Measurements from ENCODE around the gene EMC8. TPM values are rescaled to one million over a fixed set of nuclear protein-coding genes. Genes with fewer than 3 reads are reported as not detected.

EMC8 gene
- polyA plus RNA-seq, 1 of the 3 experiments (the other 2 are of a cell fraction), result 45.9 TPM

DNA sequence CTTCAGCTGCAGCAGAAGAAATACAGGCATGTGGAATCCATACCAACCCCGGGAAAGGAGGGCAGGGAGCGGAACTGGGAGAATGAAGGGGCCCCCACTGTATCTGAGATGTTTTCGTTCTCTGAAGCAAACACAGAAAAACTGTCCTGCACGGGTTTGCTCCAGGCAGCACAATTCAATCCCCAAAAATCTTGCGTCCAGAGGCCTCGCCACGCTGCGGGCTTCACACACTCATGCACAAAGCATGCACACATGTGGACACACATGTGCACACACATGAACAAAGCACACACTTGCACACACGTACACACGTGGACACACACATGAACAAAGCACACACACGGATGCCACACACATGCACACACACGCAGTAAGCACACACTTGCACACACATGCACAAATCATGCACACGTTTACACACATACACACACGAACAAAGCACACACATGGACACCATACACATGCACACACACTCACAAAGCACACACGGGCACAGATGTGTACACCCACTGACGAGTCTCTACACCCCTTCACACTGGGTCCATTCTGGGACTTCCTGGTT lies 27.4 kb upstream of the EMC8 start:
- POLR2A ChIA-PET, result no interaction called here
- WGBS (ENCODE audit: low lambda C conversion rate), result 14% methylated on average over 16 of the region's 16 CpGs

More for the DNA sequence above, 27.4 kb upstream of the EMC8 start:
- Histone ChIP-seq H3K27me3 (ENCODE audit: insufficient read depth) (peaks cover 71% of the 10 kb centered on the region), H4K20me1 (ENCODE audit: insufficient read depth) (no peaks in the 10 kb centered on the region), H3K9ac (no peak overlapping the region), H3K9me3 (no peaks in the 10 kb centered on the region), H2AFZ (ENCODE audit: low read depth) (no peak overlapping the region), H3K4me1 (ENCODE audit: control insufficient read depth in 1 of 2, insufficient read depth in 2 of 2, low read depth in 1 of 2, low read length in 1 of 2) (no peaks in the 10 kb centered on the region), H3K36me3 (replicated peaks in 1 of 2; ENCODE audit: control insufficient read depth in 1 of 2, insufficient read depth in 2 of 2, low read length in 1 of 2) (no peaks in the 10 kb centered on the region), H3K9me2 (no peaks in the 10 kb centered on the region), H3F3A (replicated peaks; ENCODE audit: insufficient read depth) (no peaks in the 10 kb centered on the region), H3K4me2 (no peak overlapping the region), H3K79me2 (ENCODE audit: insufficient read depth) (no peaks in the 10 kb centered on the region), H3K4me3 (ENCODE audit: low read depth in 2 of 2, low read length in 1 of 2) (no peak overlapping the region), H3K27ac (ENCODE audit: low read depth in 2 of 2, low read length in 1 of 2) (no peak overlapping the region)
- TF ChIP-seq MAX (IDR thresholded peaks at IDR 0.05; ENCODE audit: low read depth) (no peak), TAF1 (IDR thresholded peaks at IDR 0.05; ENCODE audit: borderline replicate concordance, low read depth, low read length) (no peak), MEF2A (IDR thresholded peaks at IDR 0.05; ENCODE audit: borderline replicate concordance, low read depth) (no peak), FOXJ3 (CRISPR knock-in tag; IDR thresholded peaks at IDR 0.05) (no peak), GATA2 (CRISPR knock-in tag; IDR thresholded peaks at IDR 0.05) (no peak), SMC3 (IDR thresholded peaks at IDR 0.05; ENCODE audit: low read depth, low read length) (no peak), FOSL2 (IDR thresholded peaks at IDR 0.05; ENCODE audit: borderline replicate concordance, low read depth) (no peak), ELF1 (IDR thresholded peaks at IDR 0.05) (no peak), TEAD4 (IDR thresholded peaks at IDR 0.05; ENCODE audit: borderline replicate concordance, insufficient read depth) (no peak), YY1 (IDR thresholded peaks at IDR 0.05; ENCODE audit: low read depth) (no peak), EP300 (IDR thresholded peaks at IDR 0.05; ENCODE audit: borderline replicate concordance in 1 of 2, low read depth in 1 of 2, low read length in 1 of 2) (no peak), EZH2phosphoT487 (IDR thresholded peaks at IDR 0.05; ENCODE audit: borderline replicate concordance, low read depth) (no peak), CHD2 (IDR thresholded peaks at IDR 0.05; ENCODE audit: low read length, partially characterized antibody) (no peak), RCOR1 (IDR thresholded peaks at IDR 0.05; ENCODE audit: low read length) (no peak), POLR2AphosphoS5 (IDR thresholded peaks at IDR 0.05; ENCODE audit: low read depth, low read length) (no peak)
- TF ChIP-seq, protein P1, sequence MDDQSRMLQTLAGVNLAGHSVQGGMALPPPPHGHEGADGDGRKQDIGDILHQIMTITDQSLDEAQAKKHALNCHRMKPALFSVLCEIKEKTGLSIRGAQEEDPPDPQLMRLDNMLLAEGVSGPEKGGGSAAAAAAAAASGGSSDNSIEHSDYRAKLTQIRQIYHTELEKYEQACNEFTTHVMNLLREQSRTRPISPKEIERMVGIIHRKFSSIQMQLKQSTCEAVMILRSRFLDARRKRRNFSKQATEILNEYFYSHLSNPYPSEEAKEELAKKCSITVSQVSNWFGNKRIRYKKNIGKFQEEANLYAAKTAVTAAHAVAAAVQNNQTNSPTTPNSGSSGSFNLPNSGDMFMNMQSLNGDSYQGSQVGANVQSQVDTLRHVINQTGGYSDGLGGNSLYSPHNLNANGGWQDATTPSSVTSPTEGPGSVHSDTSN (IDR thresholded peaks at IDR 0.05), result no peak
- TF ChIP-seq, protein P2, sequence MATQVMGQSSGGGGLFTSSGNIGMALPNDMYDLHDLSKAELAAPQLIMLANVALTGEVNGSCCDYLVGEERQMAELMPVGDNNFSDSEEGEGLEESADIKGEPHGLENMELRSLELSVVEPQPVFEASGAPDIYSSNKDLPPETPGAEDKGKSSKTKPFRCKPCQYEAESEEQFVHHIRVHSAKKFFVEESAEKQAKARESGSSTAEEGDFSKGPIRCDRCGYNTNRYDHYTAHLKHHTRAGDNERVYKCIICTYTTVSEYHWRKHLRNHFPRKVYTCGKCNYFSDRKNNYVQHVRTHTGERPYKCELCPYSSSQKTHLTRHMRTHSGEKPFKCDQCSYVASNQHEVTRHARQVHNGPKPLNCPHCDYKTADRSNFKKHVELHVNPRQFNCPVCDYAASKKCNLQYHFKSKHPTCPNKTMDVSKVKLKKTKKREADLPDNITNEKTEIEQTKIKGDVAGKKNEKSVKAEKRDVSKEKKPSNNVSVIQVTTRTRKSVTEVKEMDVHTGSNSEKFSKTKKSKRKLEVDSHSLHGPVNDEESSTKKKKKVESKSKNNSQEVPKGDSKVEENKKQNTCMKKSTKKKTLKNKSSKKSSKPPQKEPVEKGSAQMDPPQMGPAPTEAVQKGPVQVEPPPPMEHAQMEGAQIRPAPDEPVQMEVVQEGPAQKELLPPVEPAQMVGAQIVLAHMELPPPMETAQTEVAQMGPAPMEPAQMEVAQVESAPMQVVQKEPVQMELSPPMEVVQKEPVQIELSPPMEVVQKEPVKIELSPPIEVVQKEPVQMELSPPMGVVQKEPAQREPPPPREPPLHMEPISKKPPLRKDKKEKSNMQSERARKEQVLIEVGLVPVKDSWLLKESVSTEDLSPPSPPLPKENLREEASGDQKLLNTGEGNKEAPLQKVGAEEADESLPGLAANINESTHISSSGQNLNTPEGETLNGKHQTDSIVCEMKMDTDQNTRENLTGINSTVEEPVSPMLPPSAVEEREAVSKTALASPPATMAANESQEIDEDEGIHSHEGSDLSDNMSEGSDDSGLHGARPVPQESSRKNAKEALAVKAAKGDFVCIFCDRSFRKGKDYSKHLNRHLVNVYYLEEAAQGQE (IDR thresholded peaks at IDR 0.05; ENCODE audit: low read depth, low read length), result no peak
- TF ChIP-seq, protein P3, sequence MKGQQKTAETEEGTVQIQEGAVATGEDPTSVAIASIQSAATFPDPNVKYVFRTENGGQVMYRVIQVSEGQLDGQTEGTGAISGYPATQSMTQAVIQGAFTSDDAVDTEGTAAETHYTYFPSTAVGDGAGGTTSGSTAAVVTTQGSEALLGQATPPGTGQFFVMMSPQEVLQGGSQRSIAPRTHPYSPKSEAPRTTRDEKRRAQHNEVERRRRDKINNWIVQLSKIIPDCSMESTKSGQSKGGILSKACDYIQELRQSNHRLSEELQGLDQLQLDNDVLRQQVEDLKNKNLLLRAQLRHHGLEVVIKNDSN (IDR thresholded peaks at IDR 0.05; ENCODE audit: borderline replicate concordance, low read depth), result no peak
- TF ChIP-seq, protein P4, sequence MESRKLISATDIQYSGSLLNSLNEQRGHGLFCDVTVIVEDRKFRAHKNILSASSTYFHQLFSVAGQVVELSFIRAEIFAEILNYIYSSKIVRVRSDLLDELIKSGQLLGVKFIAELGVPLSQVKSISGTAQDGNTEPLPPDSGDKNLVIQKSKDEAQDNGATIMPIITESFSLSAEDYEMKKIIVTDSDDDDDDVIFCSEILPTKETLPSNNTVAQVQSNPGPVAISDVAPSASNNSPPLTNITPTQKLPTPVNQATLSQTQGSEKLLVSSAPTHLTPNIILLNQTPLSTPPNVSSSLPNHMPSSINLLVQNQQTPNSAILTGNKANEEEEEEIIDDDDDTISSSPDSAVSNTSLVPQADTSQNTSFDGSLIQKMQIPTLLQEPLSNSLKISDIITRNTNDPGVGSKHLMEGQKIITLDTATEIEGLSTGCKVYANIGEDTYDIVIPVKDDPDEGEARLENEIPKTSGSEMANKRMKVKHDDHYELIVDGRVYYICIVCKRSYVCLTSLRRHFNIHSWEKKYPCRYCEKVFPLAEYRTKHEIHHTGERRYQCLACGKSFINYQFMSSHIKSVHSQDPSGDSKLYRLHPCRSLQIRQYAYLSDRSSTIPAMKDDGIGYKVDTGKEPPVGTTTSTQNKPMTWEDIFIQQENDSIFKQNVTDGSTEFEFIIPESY (IDR thresholded peaks at IDR 0.05; ENCODE audit: borderline replicate concordance, low read depth), result no peak
- CTCF ChIA-PET, result interaction anchor here (1.3 kb wide), 1 partner anchor 693 kb away, joined by 3 read pairs; no protein-coding TSS in a partner anchor
- no peak for DNase-seq
